Liver (tissue), 3 donors: ENCODE results near the gene MUC13.

Experiments
- EGR1 ChIP-seq, 2 donors: IDR thresholded peaks; 2 replicates each; pipeline ENCODE4 v1.6.1; 2016 to 2018; ENCODE audit warnings: antibody characterized with exemption in 2 of 2, low read depth in 2 of 2
- GABPA ChIP-seq, 2 donors: IDR thresholded peaks in 1 of 2; conservative IDR thresholded peaks in 1 of 2; 2 replicates each; pipeline ENCODE4 v1.6.1; 2016; ENCODE audit warnings: antibody characterized with exemption in 2 of 2, mild to moderate bottlenecking in 1 of 2, moderate library complexity in 1 of 2
- RAD21 ChIP-seq, 2 donors: IDR thresholded peaks; 2 replicates each; pipeline ENCODE4 v1.6.1; 2016; ENCODE audit warnings: antibody characterized with exemption in 2 of 2, mild to moderate bottlenecking in 2 of 2
- RXRA ChIP-seq, 2 donors: IDR thresholded peaks; 2 replicates each; pipeline ENCODE4 v1.6.1; 2017 to 2018; ENCODE audit warnings: antibody characterized with exemption in 2 of 2, mild to moderate bottlenecking in 1 of 2
- SP1 ChIP-seq: IDR thresholded peaks from 2 replicates; pipeline ENCODE4 v1.6.1; 2018; ENCODE audit warnings: antibody characterized with exemption, mild to moderate bottlenecking
- TAF1 ChIP-seq: conservative IDR thresholded peaks from 2 replicates; pipeline ENCODE4 v1.6.1; 2016; ENCODE audit warnings: antibody characterized with exemption, mild to moderate bottlenecking
- YY1 ChIP-seq: IDR thresholded peaks from 2 replicates; pipeline ENCODE4 v1.6.1; 2016; ENCODE audit warnings: antibody characterized with exemption, mild to moderate bottlenecking
- TF ChIP-seq, protein P1 (sequence below): fragments of 150-350 bp; IDR thresholded peaks from 2 replicates; pipeline ENCODE4 v1.5.1; 2017; ENCODE audit warnings: improper control_type of control experiment, low read depth, low read length; ENCODE audit not compliant: missing input control
- TF ChIP-seq, protein P2 (sequence below): IDR thresholded peaks from 2 replicates; pipeline ENCODE4 v1.6.1; 2016; ENCODE audit warnings: antibody characterized with exemption, mild to moderate bottlenecking
- TF ChIP-seq, protein P3 (sequence below): IDR thresholded peaks from 2 replicates; pipeline ENCODE4 v1.6.1; 2016; ENCODE audit warnings: antibody characterized with exemption
- donor health status: healthy.
- donor health status: healthy.

DNA sequence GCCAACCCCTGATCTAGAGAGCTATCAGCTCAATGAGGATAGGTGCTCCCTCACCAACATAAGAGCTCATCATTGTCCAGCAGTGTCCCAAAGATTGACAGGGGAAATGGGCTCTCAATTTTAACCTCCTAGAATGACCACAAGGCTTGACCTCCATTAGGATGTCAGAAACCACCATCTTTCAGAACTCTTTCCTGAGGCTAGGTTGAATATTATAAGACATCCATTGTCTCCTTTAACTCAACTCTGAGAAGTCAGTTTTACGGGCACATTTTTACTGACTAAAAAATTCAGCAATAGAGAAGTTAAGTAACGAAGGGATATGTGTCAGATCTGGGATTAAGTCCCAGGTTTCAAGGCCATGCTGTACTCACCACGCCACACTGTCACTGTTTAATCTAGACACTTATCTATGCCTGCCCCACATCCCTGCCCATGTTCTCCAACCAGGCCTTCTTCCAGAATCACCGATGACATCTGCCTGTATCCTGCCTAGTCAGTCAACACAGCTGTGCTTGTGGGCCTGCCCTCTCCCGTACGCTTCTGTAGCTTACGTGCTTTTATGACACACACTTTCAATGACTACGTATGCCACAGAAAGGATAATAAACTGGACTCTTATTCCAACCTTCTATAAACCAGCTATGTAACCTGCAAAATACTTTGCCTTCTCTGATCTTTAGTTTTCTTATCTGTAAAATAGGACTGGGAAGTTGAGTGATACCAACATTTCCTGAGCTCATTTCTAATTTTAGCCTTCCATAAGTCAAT is 17.1 kb upstream of the MUC13 start:
- TF ChIP-seq, protein P1, sequence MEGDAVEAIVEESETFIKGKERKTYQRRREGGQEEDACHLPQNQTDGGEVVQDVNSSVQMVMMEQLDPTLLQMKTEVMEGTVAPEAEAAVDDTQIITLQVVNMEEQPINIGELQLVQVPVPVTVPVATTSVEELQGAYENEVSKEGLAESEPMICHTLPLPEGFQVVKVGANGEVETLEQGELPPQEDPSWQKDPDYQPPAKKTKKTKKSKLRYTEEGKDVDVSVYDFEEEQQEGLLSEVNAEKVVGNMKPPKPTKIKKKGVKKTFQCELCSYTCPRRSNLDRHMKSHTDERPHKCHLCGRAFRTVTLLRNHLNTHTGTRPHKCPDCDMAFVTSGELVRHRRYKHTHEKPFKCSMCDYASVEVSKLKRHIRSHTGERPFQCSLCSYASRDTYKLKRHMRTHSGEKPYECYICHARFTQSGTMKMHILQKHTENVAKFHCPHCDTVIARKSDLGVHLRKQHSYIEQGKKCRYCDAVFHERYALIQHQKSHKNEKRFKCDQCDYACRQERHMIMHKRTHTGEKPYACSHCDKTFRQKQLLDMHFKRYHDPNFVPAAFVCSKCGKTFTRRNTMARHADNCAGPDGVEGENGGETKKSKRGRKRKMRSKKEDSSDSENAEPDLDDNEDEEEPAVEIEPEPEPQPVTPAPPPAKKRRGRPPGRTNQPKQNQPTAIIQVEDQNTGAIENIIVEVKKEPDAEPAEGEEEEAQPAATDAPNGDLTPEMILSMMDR = no peak
- TF ChIP-seq RAD21 (IDR thresholded peaks at IDR 0.05) (no peak), GABPA (IDR thresholded peaks at IDR 0.05 in 1 of 2, conservative IDR thresholded peaks at IDR 0.05 in 1 of 2) (no peak), RXRA (IDR thresholded peaks at IDR 0.05) (no peak), TAF1 (no peak), SP1 (no peak), YY1 (no peak), EGR1 (IDR thresholded peaks at IDR 0.05; ENCODE audit: low read depth in 2 of 2) (no peak)
- TF ChIP-seq, protein P2, sequence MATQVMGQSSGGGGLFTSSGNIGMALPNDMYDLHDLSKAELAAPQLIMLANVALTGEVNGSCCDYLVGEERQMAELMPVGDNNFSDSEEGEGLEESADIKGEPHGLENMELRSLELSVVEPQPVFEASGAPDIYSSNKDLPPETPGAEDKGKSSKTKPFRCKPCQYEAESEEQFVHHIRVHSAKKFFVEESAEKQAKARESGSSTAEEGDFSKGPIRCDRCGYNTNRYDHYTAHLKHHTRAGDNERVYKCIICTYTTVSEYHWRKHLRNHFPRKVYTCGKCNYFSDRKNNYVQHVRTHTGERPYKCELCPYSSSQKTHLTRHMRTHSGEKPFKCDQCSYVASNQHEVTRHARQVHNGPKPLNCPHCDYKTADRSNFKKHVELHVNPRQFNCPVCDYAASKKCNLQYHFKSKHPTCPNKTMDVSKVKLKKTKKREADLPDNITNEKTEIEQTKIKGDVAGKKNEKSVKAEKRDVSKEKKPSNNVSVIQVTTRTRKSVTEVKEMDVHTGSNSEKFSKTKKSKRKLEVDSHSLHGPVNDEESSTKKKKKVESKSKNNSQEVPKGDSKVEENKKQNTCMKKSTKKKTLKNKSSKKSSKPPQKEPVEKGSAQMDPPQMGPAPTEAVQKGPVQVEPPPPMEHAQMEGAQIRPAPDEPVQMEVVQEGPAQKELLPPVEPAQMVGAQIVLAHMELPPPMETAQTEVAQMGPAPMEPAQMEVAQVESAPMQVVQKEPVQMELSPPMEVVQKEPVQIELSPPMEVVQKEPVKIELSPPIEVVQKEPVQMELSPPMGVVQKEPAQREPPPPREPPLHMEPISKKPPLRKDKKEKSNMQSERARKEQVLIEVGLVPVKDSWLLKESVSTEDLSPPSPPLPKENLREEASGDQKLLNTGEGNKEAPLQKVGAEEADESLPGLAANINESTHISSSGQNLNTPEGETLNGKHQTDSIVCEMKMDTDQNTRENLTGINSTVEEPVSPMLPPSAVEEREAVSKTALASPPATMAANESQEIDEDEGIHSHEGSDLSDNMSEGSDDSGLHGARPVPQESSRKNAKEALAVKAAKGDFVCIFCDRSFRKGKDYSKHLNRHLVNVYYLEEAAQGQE = no peak
- TF ChIP-seq, protein P3, sequence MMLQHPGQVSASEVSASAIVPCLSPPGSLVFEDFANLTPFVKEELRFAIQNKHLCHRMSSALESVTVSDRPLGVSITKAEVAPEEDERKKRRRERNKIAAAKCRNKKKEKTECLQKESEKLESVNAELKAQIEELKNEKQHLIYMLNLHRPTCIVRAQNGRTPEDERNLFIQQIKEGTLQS = no peak
